Heart left ventricle (tissue), 13 donors: ENCODE measurements around the gene KNSTRN.

Experiments used
- POLR2A ChIP-seq, 2 donors: fragments of 450-650 bp; IDR thresholded peaks; one replicate each; pipeline ENCODE4 v1.6.1; 2017; ENCODE audit warnings: antibody characterized with exemption in 2 of 2, mild to moderate bottlenecking in 2 of 2, moderate library complexity in 2 of 2
- TF ChIP-seq, protein P1 (sequence below), 12 donors: fragments of 200-600 bp; sonication (generic) in 4 of 12; IDR thresholded peaks; one replicate each; pipeline versions ENCODE4 v1.5.0 to v1.8.0; 2018 to 2022; ENCODE audit warnings: antibody characterized with exemption in 12 of 12, mild to moderate bottlenecking in 5 of 12
- donor health status: ischemic (EF 13 %, LVEDD 7.1; RV severe dilation, severe dysfunction).
- donor health status: DM: no; HTN: yes; CAD: no.
- donor health status: DM: no; HTN: no; CAD: no.
- donor health status: ischemic (EF 25% LVEDD 6.9; RV normal size, moderate dysfunction).
- donor health status: ischemic (EF 25% LVEDD 5.7; RV mildly dilated, moderate dysfunction).
- donor health status: ischemic (EF 35%, LVEDD 5.7; RV mildly dilated, moderate dysfunction).
- donor health status: nonischemic (EF 11% LVEDD 7.7; RV severe dilation, severe dysfunction).
- donor health status: DM: yes; HTN: yes; CAD: no.
- donor health status: PGD.
- donor health status: ischemic (EF 29% LVEDD 5.4; RV normal size, mild dysfunction).
- donor health status: nonischemic (EF 23%, LVEDD 6.1; RV moderate dilation, normal function).

DNA sequence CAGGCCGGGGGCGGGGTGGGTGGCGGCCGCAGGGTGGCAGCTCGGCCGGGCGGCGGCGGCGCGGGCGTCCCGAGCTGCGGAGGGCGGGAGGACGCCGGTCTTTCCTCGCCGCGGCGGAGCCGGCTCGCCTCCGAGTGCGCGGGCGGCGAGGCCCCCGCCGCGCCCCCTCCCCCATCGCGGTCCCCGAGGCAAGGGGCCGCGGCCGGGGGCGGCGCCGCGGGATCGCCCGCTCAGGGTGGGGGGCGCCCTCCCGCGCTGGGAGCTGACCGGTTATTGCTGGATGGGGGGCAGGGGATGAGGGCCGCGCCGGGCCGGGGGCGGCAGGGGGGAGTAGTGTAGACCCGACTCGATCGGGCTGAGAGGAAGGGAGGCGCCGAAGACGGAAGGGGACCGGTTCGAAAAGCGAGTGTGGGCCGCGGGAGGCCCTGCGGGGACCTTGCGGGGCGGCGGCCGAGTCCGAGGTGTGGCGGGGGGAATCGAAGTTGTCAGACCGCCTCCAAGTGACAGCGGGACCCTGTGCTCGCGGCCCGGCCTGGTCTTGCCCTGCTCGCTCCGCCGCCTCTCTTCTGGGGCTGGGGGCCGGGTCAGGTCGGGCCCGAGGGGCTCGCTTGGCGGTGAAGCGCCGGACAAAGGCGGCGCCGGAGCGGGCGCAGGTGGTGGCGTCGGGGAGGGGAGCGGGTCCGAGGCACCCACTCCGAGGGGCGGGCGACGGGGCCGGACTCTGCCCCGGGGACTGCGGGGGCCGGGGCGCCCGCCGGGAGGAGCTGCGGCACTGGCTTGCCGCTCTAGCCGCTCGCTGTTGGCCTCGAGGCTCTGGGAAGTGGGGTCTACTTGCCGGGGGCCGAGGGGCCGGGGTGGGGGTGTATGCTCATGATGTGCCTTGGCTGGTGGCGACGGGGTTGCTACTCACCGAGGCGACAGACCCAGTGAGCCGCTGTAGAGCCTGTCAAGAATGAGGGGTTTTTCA lies 59.3 kb downstream of the KNSTRN start:
- TF ChIP-seq, protein P1, sequence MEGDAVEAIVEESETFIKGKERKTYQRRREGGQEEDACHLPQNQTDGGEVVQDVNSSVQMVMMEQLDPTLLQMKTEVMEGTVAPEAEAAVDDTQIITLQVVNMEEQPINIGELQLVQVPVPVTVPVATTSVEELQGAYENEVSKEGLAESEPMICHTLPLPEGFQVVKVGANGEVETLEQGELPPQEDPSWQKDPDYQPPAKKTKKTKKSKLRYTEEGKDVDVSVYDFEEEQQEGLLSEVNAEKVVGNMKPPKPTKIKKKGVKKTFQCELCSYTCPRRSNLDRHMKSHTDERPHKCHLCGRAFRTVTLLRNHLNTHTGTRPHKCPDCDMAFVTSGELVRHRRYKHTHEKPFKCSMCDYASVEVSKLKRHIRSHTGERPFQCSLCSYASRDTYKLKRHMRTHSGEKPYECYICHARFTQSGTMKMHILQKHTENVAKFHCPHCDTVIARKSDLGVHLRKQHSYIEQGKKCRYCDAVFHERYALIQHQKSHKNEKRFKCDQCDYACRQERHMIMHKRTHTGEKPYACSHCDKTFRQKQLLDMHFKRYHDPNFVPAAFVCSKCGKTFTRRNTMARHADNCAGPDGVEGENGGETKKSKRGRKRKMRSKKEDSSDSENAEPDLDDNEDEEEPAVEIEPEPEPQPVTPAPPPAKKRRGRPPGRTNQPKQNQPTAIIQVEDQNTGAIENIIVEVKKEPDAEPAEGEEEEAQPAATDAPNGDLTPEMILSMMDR (IDR thresholded peaks at IDR 0.05): peak in 6 of 12 donors; percentile 20 to 51 (median 34)
- TF ChIP-seq POLR2A (IDR thresholded peaks at IDR 0.05): no peak
